SK-N-SH treated with all-trans-retinoic acid at 6 μM for 48 hours (cell line): ENCODE results near the gene RAB31.

Experiments used
- ARNTL ChIP-seq: fragments of 450-650 bp; formaldehyde crosslinking; IDR thresholded peaks from 2 replicates; pipeline ENCODE4 v1.5.0; 2020; ENCODE audit warnings: low read depth, mild to moderate bottlenecking, moderate library complexity, borderline replicate concordance
- OSR1 ChIP-seq: fragments of 250-450 bp; sonication (Bioruptor Pico); IDR thresholded peaks from 2 replicates; pipeline ENCODE4 v1.8.0; 2022; ENCODE audit warnings: moderate library complexity, mild to moderate bottlenecking, inconsistent platforms
- PATZ1 ChIP-seq: fragments of 250-450 bp; sonication (Bioruptor Pico); IDR thresholded peaks from 2 replicates; pipeline ENCODE4 v1.8.0; 2020; ENCODE audit warnings: mild to moderate bottlenecking, moderate library complexity, borderline replicate concordance
- RARB ChIP-seq: fragments of 250-450 bp; sonication (Bioruptor Pico); IDR thresholded peaks from 2 replicates; pipeline ENCODE4 v1.8.0; 2021; ENCODE audit warnings: mild to moderate bottlenecking, moderate library complexity
- SNAI2 ChIP-seq: fragments of 250-450 bp; sonication (Bioruptor Pico); IDR thresholded peaks from 2 replicates; pipeline ENCODE4 v1.5.0; 2020; ENCODE audit warnings: mild to moderate bottlenecking, moderate library complexity
- TF ChIP-seq, protein P1 (sequence below): fragments of 250-450 bp; sonication (Bioruptor Pico); IDR thresholded peaks from 2 replicates; pipeline ENCODE4 v1.5.0; 2020; ENCODE audit warnings: mild to moderate bottlenecking, moderate library complexity
- TF ChIP-seq, protein P2 (sequence below): fragments of 250-450 bp; sonication (Bioruptor Pico); IDR thresholded peaks from 2 replicates; pipeline ENCODE4 v1.5.1; 2021; ENCODE audit warnings: mild to moderate bottlenecking, moderate library complexity

GRCh38 chr18:9827211-9827792, 119.2 kb downstream of the RAB31 start:
- TF ChIP-seq ARNTL: no peak
- TF ChIP-seq RARB (CRISPR knock-in tag): no peak
- TF ChIP-seq PATZ1 (CRISPR knock-in tag): no peak
- TF ChIP-seq, protein P1, sequence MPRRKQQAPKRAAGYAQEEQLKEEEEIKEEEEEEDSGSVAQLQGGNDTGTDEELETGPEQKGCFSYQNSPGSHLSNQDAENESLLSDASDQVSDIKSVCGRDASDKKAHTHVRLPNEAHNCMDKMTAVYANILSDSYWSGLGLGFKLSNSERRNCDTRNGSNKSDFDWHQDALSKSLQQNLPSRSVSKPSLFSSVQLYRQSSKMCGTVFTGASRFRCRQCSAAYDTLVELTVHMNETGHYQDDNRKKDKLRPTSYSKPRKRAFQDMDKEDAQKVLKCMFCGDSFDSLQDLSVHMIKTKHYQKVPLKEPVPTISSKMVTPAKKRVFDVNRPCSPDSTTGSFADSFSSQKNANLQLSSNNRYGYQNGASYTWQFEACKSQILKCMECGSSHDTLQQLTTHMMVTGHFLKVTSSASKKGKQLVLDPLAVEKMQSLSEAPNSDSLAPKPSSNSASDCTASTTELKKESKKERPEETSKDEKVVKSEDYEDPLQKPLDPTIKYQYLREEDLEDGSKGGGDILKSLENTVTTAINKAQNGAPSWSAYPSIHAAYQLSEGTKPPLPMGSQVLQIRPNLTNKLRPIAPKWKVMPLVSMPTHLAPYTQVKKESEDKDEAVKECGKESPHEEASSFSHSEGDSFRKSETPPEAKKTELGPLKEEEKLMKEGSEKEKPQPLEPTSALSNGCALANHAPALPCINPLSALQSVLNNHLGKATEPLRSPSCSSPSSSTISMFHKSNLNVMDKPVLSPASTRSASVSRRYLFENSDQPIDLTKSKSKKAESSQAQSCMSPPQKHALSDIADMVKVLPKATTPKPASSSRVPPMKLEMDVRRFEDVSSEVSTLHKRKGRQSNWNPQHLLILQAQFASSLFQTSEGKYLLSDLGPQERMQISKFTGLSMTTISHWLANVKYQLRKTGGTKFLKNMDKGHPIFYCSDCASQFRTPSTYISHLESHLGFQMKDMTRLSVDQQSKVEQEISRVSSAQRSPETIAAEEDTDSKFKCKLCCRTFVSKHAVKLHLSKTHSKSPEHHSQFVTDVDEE (CRISPR knock-in tag): no peak
- TF ChIP-seq, protein P2, sequence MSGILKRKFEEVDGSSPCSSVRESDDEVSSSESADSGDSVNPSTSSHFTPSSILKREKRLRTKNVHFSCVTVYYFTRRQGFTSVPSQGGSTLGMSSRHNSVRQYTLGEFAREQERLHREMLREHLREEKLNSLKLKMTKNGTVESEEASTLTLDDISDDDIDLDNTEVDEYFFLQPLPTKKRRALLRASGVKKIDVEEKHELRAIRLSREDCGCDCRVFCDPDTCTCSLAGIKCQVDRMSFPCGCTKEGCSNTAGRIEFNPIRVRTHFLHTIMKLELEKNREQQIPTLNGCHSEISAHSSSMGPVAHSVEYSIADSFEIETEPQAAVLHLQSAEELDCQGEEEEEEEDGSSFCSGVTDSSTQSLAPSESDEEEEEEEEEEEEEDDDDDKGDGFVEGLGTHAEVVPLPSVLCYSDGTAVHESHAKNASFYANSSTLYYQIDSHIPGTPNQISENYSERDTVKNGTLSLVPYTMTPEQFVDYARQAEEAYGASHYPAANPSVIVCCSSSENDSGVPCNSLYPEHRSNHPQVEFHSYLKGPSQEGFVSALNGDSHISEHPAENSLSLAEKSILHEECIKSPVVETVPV (CRISPR knock-in tag): no peak
- TF ChIP-seq OSR1: no peak
- TF ChIP-seq SNAI2 (CRISPR knock-in tag): no peak
